Eye (tissue), 1 donor: Measurements from ENCODE around the gene OTP.
A peak's percentile ranks its signal among the peaks of the same experiment; 100 is the strongest.

ENCODE experiments used
- DNase-seq: peaks from one replicate; pipeline ENCODE4 v3.0.0-alpha.2; 2015

The OTP gene

DNA sequence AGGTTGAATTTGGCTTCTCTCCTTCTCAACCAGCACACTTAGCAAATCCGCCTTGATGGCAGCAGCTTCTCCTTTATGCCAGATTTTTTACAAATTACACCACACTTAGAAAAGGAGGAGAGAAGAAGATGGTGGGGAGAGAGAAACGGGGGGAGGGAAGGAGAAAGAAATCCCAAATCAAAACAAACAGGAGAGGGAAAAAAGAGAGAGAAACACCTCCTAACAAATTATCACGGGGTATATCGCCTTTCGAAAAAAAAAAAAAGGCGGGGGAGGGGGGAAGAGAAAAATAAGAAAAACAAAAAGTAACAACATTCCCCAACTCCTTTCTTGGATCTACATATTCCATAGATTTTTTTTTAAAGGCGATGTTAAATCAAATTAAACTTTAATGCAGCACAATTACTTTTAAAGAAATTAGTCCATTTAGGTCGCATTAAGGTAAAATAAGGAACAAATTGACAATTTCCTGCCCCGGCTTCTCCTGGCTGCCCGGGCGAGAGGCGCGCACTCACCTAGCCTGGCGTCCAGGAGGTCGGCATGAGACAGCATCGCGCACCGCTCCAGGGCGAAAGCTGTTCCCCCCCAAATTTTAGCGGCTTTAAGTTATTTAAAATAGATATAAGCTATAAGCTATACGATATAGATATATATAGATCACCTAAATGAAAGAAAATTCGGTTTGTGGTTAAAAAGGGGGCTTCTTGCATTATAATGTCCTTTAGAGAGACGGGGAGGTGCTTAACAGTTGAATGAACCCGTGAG, at the start of gene OTP:
OTP (minus strand) TSS at position 716 of the 765 bp plus-strand sequence; CDS start at position 552, 164 bp downstream.
- peak; percentile 70 for DNase-seq

DNA sequence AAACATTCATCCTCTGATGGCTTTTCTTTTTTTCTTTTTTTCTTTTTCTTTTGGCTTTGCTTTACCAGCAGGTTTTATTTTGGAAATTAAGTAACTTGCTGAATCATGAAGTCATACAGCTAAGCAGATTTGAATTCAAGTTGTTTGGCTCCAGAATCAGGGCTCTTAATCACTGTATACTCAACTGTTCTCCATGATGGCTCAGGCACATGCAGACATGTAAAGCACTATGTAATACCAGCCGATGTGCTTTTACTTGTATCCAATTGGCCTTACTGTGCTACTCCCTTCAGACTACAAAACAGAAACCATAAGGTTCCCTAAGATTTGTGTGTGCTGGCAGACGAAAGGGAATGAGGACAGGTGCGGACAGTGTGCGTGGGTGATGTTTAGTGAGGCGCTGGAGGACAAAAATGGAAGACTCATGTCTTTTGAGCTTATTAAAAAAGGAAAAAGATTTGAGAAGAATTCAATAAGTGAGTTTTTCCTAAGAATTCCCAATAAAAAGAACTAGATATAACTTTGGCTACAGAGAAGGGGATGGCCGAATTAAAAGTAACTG, 44.7 kb upstream of the OTP start:
- no peak for DNase-seq

DNA sequence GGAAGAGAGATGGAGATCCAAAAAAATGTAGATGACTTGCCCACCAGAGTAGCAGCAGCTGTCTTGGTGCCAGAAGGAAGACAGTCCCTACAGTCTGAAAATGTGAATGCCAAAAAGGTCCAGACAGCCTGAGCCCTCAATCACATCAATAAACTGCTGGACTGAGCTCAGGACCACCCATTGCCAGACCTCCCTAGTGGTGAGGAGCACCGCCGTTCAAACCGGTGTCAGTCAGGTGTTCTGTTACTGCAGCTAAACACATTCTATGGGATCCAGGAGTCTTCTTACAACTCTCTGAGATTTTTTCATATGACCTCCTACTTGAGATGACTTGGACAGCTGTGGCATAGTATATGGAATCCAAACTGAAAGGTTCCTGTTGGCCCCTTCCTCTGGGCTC, 32.0 kb upstream of the OTP start:
- no peak for DNase-seq

DNA sequence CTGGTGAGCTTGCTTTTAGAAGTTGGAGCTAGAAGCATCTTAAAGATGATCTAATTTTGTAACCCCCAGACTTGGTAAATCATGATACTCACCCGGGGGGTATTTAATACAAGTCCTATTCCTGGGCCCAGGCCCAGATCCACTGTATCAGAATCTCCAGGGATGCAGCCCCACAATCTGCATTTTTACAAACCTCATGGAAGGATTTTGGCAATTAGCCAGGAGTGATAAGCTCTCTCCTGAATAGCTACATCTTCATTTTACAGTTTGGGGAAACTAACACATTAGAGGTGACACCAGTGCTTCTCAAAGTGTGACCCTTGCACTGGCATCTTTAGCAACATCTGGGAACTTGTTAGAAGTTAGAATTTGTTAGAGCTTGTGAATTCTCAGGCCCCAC, 31.2 kb upstream of the OTP start:
- DNase-seq: no peak

DNA sequence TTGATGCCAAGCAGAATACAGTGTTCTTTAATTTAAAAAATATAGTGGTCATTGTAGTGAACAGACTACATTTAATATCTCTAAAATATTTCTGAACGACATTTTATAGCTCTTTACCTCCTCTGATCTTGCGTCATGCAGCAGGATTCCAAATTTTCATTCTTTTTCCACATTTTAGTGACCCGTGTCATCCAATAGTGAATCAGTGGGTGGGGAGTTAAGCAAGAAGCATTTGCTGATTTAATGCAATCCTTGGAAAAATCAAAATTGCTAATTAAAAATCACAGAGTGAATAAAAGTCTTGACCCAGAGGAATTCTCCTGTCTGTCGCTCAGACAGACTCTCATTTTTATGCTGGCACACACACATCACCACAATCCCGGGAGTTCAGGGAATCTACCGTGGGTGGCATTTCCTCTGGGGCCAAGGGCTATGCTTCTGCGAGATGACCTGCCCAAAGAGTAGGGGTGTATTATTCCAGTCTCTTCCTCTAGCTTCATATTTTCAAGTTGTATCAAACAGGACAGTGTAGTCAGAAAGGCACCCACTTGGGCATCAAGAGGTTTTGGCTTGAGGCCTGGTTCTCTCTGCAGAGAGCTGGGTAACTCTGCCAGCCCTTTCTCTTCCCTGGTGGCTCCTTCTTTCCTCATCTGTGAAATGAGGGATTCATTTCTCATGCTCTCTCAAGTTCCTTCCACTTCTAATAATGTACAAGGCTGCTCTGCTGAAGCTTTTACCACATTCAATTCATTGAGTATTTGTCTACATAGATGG, 24.8 kb upstream of the OTP start:
- DNase-seq: no peak

DNA sequence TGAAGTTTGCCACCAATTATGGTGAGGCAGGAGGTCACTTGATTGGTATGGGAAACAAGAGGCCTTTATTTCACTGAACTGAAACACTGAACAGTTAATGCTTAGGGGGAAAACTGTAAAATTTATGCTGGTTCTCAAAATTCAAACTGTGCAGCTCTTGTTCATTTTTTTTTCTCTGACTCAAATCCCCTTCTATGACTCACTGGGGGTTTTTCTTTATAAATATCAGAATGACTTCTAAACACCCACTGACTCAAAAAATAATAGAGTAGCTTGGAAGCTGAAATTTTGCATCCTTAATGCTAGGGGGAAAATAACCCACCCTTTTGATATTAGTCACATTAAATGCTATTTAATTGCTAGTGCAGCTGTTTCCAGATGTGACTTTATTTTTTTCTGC, 24.1 kb upstream of the OTP start:
- no peak for DNase-seq

DNA sequence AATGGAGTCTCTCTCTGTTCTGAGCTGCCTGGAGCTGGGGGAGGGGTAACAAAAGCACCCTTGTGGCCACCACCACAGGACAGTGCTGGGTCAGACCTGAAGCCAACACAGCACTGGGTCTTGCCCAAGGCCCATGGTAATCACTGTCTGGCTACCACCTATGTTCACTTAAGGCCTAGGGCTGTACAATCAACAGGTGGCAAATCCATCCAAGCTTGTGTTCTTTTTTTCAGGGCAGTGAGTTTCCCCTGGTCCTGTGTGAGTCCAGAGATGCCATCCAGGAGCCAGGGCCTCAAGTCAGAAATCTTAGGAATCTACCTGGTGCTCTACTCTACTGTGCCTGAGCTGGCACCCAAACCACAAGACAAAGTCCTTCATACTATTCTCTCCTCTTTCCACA, 20.1 kb upstream of the OTP start:
- DNase-seq: no peak

DNA sequence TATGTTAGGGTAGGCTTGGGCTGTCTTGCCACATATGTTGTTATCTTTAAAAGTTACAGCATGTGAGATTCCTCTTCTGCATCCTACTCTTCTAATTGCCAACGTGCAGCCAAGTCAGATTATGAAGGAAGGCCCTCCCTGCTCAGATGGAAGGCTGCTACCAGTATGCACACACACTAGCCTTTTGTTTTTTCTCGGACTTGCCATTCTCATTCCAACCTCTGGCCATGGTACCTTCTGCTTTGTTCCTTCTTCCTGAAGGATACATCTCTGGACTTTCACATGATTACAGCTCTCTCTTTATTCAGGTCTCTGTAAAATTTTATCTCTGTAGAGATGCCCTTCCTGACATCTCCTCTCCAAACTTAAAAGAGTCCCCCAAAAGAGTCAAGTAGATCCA, 12.8 kb upstream of the OTP start:
- no peak for DNase-seq

DNA sequence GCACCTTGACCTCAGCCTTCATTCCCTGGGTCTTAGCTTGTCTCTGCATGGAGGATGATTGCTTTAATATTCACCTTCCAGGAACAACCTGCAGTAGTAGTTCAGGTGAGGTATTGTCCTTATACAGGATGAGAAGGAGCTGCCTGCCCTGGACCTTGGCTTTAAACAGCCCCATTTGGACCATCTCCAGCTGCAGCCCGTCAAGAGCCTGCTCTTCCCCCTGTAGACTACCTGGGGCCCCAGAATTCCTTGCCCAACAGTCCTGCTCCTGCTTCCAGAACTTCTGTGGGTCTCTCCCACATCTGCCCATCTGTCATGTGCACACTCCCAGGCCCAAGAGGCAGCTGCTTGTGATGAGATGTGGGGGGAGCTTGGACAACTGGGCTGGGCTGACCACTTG, 12.2 kb upstream of the OTP start:
- DNase-seq: no peak

DNA sequence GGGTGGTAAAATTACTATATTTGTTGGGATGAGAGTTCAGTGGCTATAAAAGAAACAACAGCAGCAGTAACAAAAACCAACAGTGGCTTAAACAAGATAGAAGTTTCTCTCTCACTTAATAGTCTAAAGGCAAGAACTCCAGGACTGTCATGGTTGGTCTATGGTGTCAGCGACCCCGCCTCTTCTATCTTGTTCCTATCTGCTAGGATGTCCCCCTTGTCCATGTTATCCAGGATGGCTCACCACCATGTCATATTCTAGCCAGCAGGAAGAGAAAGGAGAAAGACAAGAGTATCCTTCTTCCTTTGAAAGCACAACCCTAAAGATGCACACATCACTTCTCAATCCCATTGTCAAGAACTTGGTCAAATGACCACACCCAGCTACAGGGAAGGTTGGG, 11.3 kb upstream of the OTP start:
- no peak for DNase-seq

DNA sequence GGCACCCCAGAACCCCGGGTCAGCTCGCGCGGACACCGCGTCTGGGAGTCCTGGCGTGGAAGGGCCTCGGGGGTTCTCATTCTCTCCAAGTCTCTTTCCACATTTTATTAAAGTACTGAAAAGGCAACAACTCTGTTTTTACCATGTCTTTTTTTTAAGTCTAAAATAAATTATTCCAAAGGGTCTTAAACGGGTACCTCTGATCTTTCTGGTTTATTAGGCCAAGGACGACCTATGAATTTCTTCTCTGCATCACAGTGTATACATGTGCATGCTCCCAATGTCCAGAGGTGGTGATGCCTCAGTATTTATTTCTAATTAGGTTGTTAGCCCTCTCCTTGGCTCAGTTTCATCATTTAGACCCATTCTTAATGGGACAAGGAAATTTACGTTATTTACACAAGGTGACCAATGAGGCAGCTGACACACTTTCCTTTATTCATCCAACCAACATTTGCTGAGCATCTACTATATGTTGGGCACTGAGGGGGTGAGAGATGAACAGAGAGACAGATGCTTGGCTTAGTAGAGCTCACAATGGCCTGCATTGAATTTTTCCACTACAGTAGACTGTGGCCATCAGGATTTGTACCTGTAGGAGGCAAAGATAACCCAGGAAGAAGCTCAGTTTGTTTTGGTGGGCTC, 7.6 kb upstream of the OTP start:
- peak; percentile 13 for DNase-seq

DNA sequence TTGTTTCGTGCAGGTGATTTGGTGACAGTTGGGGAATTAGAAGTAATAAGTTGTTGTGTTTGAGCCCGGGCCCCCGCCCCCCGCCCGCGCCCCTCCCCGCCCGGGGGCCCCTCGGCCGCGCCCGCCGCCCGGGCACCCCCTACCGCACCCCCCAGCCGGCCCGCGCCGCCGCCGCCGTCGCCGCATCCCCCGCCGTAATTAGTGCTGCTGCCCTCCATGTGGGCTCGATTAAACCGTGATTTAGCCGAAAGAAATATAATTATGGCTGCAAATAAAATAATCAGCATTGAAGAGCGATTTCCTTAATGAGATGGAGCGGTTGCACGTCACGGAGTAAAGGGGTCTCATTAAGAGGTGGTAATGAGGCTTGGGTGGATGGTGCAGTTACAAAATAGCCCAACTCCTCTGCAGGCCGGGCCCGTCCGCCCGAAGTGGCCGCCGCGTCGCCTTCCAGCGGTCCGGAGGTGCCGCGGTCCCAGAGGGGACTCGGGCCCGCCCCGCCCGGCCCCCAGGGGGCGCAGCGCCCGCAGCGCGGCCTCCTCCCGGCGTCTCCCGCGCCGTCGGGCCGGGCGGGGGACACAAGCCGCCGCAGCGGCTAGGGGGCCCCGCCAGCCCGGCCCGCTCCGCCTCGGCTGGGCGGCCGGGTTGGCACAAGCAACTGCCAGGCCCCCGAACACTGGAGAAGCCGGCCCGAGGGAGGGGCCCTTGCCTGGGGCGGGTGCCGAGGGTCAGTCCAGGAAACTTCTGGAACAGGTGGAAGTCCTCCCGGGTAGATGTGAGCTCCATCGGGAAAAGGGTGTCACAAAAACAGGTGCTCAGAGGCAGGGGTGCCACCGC, 6.9 kb upstream of the OTP start:
- peak; percentile 60 for DNase-seq

DNA sequence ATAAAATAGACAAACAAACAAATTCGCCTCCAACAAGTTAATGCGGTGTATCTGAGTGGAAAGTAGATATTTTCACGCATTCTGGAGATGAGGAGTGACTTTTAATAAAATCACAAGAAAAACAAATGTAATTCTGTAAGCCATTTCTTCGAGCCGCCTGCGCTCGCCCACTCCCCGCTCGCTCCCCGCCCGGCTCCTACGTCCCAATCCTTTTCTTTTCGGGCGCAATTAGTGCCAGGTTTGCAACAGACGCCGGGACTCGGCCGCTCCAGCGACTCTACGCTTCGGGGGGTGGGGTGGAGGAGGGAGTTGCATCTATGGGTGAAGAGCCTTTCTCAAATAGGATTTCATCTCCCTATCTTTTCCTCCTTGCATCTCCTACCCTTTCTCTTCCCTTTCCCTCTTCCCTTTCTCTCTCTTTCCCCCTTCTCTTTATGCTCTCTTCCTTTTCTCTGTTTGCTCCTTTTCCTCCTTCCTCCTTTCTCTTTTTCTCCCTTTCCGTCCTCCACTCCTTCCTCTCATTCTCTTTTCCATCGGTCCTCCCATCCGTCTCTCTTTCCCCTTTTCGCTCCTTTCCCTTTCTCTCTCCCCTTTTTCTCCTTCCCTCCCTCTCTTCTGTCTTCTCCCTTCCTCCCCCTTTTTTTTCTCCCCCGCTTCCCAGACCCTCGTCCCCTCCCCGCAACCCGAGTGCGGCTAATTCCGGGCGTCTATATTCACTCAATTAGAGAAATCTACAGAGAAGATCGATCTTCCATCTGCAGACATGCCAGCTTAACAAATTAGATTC, 6.1 kb upstream of the OTP start:
- peak; percentile 71 for DNase-seq

DNA sequence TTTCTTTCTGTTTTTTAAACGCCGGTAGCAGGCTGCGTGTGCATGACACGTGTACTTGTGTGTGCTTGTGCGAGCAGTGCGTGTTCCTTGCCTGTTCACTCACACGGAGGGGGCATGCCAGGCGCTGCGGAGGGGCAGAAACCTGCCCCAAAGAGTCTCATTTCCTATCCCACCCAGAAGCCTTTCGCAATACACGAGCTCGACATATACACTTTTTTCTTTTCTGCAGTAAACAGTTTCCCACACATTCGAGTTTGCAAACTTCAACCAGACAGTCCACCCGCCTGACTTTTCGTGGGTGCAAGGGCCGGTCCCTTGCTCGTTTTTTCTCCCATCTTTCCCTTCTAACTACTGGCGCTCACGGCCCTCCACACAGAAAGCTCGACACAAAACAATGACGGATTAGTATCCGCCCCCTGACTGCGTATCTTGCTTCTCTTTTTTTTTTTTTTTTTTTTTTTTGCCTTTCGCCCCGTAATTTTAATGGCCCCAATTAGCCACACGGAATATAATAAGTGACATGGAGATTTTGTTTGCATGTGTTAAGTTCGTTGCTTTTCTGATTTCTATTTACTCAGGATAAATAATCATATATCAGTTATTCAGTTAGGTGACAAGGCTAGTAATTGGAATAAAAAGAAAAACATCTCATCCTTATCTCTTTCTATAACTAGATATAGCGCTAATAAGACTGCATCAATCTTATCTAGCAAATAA, 5.3 kb upstream of the OTP start:
- DNase-seq: no peak

DNA sequence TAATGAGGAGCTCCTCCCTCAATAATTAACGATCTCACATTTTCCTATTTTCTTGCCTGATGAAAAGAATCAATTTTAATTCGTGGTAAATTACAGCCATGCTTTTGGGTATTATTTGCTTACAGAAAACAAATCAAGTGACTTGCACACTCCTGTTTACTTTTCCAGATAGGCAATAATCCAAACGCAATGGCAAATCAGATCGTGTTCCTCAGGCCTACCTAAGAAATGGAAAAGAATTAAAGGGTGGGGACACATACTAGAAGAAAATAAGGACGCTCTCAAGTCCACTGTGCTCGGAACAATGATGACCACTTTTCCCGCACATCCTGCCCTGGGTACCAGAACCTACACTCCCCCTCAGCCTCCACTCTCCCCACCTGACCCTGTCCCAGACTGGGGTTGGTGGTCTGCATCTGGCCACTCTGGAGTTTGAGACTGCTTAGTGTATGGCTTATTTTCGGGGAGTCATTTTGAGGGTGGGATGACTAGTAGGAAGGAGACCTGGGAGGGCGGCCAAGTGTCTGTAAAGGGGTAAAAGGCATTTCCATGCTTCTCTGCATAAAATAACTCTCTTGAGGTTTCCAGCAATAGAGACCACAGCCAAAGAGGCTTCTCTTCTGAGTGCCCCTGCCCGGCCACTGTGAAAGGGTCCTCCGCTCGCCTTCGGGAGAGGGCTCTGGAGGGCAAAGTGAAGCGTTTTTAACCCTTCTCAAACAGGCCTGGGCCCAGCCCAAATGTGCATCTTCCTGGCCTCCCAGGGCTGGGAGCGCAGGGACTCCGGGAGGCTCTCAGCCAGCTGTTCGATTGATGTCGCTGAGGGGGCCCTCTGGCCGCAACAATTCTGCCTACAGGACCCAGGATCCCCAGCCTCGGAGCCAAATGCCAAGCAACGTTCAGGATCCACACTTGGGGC, 4.5 kb upstream of the OTP start:
- peak; percentile 67 for DNase-seq

DNA sequence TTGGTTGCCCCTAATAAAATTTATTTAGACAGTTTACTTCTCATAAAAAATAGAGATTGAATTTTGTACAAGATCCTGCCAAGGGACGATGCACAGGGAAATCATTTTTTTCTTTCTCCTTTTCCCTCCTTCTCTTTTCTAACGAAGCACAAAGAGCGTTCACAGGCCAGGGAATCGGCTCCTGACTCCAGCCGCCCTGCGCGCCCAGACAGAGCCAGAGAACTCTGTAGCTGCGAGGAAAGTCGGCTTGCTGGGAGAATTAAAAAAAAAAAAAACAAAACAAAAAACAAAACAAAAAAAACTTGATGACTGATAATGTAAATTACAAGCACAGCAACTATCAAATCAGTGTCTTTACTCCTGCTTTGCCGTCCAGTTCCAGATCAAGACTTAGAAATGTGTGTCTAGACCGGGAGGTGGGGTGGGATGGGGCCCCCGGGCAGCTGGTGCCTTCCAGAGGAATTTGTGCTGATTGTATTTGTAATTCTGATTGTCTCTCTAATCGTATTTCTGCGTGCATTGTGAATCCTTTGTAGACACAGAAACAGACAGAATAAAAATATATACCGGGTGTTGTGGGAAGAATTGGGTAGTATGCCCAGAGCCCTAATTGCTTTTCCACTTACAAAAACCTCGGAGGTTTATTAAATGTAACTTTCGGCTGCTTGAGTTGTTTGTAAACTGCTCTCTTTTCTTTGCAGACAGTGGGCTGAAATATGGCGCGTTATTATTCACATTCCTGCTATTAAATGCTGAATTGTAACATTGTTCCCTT, 3.6 kb upstream of the OTP start:
- DNase-seq: no peak

DNA sequence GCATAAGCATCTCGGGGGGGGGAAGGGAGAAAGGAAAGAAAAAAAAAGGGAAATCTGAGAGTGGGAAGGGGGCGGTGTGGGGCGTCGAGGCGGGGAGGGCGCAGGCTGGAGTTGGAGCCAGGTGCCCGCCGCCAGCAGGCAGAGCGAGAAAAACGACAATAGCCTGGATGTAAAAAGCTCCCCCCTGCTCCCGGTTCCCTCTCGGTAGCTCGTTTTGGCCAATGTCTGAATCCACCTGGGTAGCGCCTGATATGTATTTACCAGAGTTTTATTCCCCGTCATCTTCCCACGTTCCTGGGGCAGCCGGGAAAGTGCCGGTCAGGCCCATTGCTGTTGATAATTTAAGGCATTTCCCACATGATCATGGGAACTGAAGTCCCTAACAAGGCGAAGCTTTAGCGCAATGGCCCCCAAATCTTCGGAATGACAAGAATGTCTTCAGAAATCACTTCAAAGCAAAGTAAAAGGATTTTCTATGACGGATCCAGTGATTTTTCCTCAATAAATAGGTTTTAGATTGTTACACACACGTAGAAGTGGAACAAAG, 3.0 kb upstream of the OTP start:
- peak; percentile 66 for DNase-seq

DNA sequence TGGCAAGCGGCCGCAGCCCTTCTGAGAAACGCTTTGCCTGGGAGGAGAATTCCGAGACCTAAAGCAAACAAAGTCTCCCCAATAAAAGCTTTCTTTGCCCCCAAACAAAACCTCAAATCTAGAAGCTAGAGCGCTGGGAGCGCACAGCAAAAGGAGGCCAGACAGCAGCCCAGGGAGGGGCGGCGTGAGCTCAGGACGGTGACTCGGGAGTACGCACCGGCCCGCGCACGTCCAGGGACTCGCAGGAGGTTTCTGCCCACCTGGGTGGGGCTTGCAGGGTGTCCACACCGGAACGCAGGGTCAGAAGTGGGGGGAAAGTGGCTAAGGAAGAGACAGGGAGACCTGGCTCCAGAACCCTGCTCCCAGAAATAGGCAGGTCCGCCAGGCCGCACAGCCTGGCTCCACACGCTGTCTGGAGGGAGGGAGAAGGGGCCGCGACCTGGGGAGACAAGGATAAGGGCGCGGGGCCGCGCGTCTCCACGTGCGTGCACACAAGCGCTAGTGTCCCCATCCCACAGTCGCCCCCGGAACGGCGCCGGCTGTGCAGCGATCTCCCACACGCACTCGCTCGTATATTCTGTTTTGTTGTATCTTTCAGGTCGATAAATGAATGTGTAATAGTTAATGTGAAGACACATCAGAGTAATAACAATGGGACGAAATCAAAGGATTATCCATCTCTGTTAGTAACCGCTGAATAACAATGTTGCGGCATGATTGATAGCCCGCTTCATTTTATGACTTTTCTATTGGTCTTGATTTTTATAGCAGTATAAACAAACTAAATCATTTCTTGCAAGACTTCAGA, 2.3 kb upstream of the OTP start:
- peak; percentile 65 for DNase-seq
